Tibial nerve (tissue), 4 donors: ENCODE results near the gene CIDEA.
"Not testable (repeated sequence)": the region's sequence is repeated elsewhere in the genome, so short reads cannot be mapped to it uniquely, and the experiment has no call there.

Experiments
- EP300 ChIP-seq, 2 donors: sonication (generic); formaldehyde crosslinking; IDR thresholded peaks; one replicate each; pipeline ENCODE4 v1.6.1; 2017; ENCODE audit warnings: antibody characterized with exemption in 2 of 2, mild to moderate bottlenecking in 1 of 2
- POLR2A ChIP-seq, 2 donors: fragments of 450-650 bp; IDR thresholded peaks; one replicate each; pipeline ENCODE4 v1.6.1; 2017; ENCODE audit warnings: antibody characterized with exemption in 2 of 2, mild to moderate bottlenecking in 2 of 2, moderate library complexity in 2 of 2
- TF ChIP-seq, protein P1 (sequence below), 5 experiments: fragments of 200-600 bp in 3 of 5; fragments of 450-650 bp in 2 of 5; sonication (generic) in 3 of 5; IDR thresholded peaks; one replicate each; pipeline ENCODE4 v1.5.1; 2016 to 2019; ENCODE audit warnings: antibody characterized with exemption in 5 of 5, mild to moderate bottlenecking in 3 of 5, moderate library complexity in 2 of 5

DNA sequence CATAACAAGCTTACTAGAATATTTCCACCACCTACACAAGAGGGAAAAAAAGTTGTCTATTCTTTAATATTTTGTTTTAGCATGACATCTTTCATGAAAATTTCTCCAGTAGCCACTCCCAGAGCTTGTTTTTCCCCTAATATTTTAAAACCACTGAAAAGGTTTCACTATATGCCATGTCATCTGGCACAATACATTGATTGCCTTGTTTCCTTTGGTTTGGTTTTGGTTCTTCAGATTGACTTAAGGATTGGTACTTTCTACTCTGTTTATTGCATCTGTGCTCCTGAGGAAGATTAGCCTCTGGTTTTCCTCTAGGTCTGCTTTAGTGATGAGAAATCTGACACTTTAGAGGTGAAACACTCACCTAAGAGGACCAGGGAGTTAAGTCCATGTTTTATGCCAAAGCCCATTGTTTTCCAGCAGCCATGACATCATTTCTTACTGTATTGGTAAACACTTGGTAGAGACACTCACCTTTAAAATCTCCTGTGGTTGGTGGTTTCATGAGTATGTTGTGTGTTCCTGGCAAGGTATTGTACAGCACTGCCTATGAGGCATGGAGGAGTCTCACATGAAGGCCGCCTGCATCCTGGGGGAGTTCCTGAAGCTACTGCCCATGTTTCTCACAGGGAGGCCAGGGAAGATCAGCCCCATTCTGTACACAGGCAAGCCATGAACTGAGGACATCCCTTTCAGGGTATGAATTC is 39.7 kb upstream of the CIDEA start:
- not testable (repeated sequence) for TF ChIP-seq POLR2A, EP300 (IDR thresholded peaks at IDR 0.05)
- TF ChIP-seq, protein P1, sequence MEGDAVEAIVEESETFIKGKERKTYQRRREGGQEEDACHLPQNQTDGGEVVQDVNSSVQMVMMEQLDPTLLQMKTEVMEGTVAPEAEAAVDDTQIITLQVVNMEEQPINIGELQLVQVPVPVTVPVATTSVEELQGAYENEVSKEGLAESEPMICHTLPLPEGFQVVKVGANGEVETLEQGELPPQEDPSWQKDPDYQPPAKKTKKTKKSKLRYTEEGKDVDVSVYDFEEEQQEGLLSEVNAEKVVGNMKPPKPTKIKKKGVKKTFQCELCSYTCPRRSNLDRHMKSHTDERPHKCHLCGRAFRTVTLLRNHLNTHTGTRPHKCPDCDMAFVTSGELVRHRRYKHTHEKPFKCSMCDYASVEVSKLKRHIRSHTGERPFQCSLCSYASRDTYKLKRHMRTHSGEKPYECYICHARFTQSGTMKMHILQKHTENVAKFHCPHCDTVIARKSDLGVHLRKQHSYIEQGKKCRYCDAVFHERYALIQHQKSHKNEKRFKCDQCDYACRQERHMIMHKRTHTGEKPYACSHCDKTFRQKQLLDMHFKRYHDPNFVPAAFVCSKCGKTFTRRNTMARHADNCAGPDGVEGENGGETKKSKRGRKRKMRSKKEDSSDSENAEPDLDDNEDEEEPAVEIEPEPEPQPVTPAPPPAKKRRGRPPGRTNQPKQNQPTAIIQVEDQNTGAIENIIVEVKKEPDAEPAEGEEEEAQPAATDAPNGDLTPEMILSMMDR (IDR thresholded peaks at IDR 0.05) = not testable (repeated sequence)
